Left lung (tissue), 10 donors: ENCODE data around the gene UBE2D2. TPM values are rescaled to one million over a fixed set of nuclear protein-coding genes. Genes with fewer than 3 reads are reported as not detected.
"Not testable (repeated sequence)": the region's sequence is repeated elsewhere in the genome, so short reads cannot be mapped to it uniquely, and the experiment has no call there.

Experiments
- ATAC-seq: fragments of 200-7000 bp; cut with Tn5 transposase; one replicate; pipeline ENCODE4 v1.9.1; 2020; ENCODE audit warnings: moderate library complexity
- DNase-seq, 4 donors: peaks; one replicate each; pipeline ENCODE4 v3.0.0-alpha.2; 2013 to 2020
- H3K27ac ChIP-seq, 2 donors: fragments of 200-600 bp; sonication (generic) in 1 of 2; one replicate each; pipeline versions ENCODE4 v1.5.0 to v1.8.0; 2020 to 2021
- H3K27me3 ChIP-seq, 2 donors: fragments of 200-600 bp; sonication (generic) in 1 of 2; one replicate each; pipeline versions ENCODE4 v1.5.0 to v1.8.0; 2020 to 2021
- H3K36me3 ChIP-seq, 2 donors: fragments of 200-600 bp; sonication (generic) in 1 of 2; one replicate each; pipeline versions ENCODE4 v1.5.0 to v1.8.0; 2020 to 2021
- H3K4me1 ChIP-seq, 2 donors: fragments of 200-600 bp; one replicate each; pipeline ENCODE4 v1.8.0; 2021
- H3K4me3 ChIP-seq, 2 donors: fragments of 200-600 bp; sonication (generic) in 1 of 2; one replicate each; pipeline versions ENCODE4 v1.5.0 to v1.8.0; 2020 to 2021; ENCODE audit warnings: mild to moderate bottlenecking in 1 of 2
- H3K9me3 ChIP-seq, 2 donors: fragments of 200-600 bp; sonication (generic) in 1 of 2; one replicate each; pipeline versions ENCODE4 v1.5.0 to v1.8.0; 2020 to 2021
- intact Hi-C, 2 donors: fragments of 100-400 bp; cut with DNase I; formaldehyde crosslinking; loops; one replicate each; pipeline versions ENCODE4 v1.11.2 to v1.14.2; 2022
- polyA plus RNA-seq, 6 donors: library from polyadenylated mRNA; unstranded; fragments of 120-200 nt; gene quantifications; one replicate each; pipeline ENCODE4 v1.2.1, GENCODE V29; 2013; ENCODE audit not compliant: insufficient read length in 6 of 6
- total RNA-seq, 2 donors: library from RNA; stranded (reverse); fragmentation: NEBNext Ultra II Directional; extraction: Animal tissue kit (Norgen Biotek cat#: 25700); gene quantifications; one replicate each; pipeline ENCODE4 v1.2.1, GENCODE V29; 2021
- TF ChIP-seq, protein P1 (sequence below), 2 donors: fragments of 200-600 bp; sonication (generic) in 1 of 2; IDR thresholded peaks; one replicate each; pipeline versions ENCODE4 v1.5.0 to v1.8.0; 2021; ENCODE audit warnings: antibody characterized with exemption in 2 of 2
- donor health status: DM: no; HTN: yes; CAD: no.
- donor health status: DM: no; HTN: no; CAD: no.

UBE2D2 gene
- total and polyA plus RNA-seq, 8 donors: 122 to 160 (median 145) TPM

DNA sequence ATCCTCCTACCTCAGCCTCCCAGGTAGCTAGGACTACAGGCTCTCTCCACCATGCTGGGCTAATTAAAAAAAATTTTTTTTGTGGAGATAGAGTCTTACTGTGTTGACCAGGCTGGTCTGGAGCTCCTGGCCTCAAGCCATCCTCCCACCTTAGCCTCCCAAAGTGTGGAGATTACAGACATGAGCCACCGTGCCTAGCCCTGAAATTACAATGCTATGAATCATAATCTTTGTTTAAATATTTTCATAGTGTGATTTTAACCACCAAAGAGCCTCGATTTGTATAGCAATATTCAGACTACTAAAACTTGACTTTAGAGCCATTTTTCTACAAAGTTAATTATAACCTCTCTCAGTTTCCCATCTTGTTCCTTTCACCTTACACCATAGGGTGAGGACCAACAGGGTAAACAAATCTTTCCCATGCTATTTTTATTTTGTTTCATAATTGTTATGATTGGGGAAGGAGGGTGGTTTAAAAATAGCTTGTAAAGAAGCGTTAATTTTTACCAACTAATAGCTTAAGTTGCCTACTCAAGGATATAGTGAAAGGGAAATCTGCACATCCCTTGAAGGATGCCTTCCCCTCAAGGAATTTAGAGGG is 32.7 kb downstream of the UBE2D2 start:
- Histone ChIP-seq H3K4me1 (peaks cover 7 to 40% of the 10 kb centered on the region in 2 donors), H3K4me3 (no peak overlapping the region), H3K36me3 (no peaks in the 10 kb centered on the region), H3K9me3 (no peaks in the 10 kb centered on the region), H3K27me3 (no peaks in the 10 kb centered on the region), H3K27ac (no peak overlapping the region)
- TF ChIP-seq, protein P1, sequence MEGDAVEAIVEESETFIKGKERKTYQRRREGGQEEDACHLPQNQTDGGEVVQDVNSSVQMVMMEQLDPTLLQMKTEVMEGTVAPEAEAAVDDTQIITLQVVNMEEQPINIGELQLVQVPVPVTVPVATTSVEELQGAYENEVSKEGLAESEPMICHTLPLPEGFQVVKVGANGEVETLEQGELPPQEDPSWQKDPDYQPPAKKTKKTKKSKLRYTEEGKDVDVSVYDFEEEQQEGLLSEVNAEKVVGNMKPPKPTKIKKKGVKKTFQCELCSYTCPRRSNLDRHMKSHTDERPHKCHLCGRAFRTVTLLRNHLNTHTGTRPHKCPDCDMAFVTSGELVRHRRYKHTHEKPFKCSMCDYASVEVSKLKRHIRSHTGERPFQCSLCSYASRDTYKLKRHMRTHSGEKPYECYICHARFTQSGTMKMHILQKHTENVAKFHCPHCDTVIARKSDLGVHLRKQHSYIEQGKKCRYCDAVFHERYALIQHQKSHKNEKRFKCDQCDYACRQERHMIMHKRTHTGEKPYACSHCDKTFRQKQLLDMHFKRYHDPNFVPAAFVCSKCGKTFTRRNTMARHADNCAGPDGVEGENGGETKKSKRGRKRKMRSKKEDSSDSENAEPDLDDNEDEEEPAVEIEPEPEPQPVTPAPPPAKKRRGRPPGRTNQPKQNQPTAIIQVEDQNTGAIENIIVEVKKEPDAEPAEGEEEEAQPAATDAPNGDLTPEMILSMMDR (IDR thresholded peaks at IDR 0.05): no peak
- peak; percentile 57 for ATAC-seq
- intact Hi-C loops: no loop called here
- DNase-seq: no peak

GRCh38 chr5:139597134-139597533 is 36.0 kb downstream of the UBE2D2 start:
- no peak overlapping the region for H3K27ac ChIP-seq
- DNase-seq (no peak), ATAC-seq (no peak)
- peaks cover 7 to 24% of the 10 kb centered on the region in 2 donors for H3K4me1 ChIP-seq
- no peaks in the 10 kb centered on the region for H3K27me3 ChIP-seq
- intact Hi-C loops: no loop called here
- no peak overlapping the region for H3K4me3 ChIP-seq
- H3K9me3 ChIP-seq: no peaks in the 10 kb centered on the region
- TF ChIP-seq, protein P1 (IDR thresholded peaks at IDR 0.05): no peak
- peaks cover 0 to 21% of the 10 kb centered on the region in 2 donors for H3K36me3 ChIP-seq

- H3K4me1 ChIP-seq: peaks cover 5 to 21% of the 10 kb centered on the region in 2 donors
- H3K27ac ChIP-seq, DNase-seq, ATAC-seq, H3K4me3 ChIP-seq, H3K9me3 ChIP-seq, intact Hi-C loops, H3K27me3 ChIP-seq: not testable (repeated sequence)
- peaks cover 0 to 35% of the 10 kb centered on the region in 2 donors for H3K36me3 ChIP-seq
These were observed 37.4 kb downstream of the UBE2D2 start for GRCh38 chr5:139598601-139598965.

- Histone ChIP-seq H3K4me1 (peaks cover 0 to 8% of the 10 kb centered on the region in 2 donors), H3K27me3 (no peaks in the 10 kb centered on the region), H3K4me3 (no peak overlapping the region), H3K36me3 (peaks cover 0 to 54% of the 10 kb centered on the region in 2 donors), H3K9me3 (no peaks in the 10 kb centered on the region), H3K27ac (no peak overlapping the region)
- TF ChIP-seq, protein P1 (IDR thresholded peaks at IDR 0.05): no peak
- intact Hi-C loops: no loop called here
- ATAC-seq (no peak), DNase-seq (no peak)
These were observed 39.3 kb downstream of the UBE2D2 start for GRCh38 chr5:139600336-139600949.

GRCh38 chr5:139601429-139601828 is 40.3 kb downstream of the UBE2D2 start:
- H3K36me3 ChIP-seq: peaks cover 0 to 64% of the 10 kb centered on the region in 2 donors
- no peak overlapping the region for H3K4me3 ChIP-seq
- intact Hi-C loops: no loop called here
- ATAC-seq: no peak
- no peak for DNase-seq
- H3K27ac ChIP-seq: no peak overlapping the region
- H3K27me3 ChIP-seq: no peaks in the 10 kb centered on the region
- peaks cover 0 to 8% of the 10 kb centered on the region in 2 donors for H3K4me1 ChIP-seq
- H3K9me3 ChIP-seq: no peaks in the 10 kb centered on the region
- TF ChIP-seq, protein P1 (IDR thresholded peaks at IDR 0.05): no peak

DNA sequence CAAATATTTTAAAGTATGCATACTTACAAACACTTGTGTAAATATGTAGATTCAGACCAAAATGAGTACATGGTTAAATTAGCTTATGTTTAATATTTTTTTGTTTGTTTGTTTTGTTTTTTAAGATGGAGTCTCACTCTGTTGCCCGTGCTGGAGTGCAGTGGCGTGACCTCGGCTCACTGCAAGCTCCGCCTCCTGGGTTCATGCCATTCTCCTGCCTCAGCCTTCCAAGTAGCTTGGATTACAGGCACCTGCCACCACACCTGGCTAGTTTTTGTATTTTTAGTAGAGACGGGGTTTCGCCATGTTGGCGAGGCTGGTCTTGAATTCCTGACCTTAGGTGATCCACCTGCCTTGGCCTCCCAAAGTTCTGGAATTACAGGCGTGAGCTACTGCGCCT is 40.8 kb downstream of the UBE2D2 start:
- H3K36me3 ChIP-seq: peaks cover 0 to 64% of the 10 kb centered on the region in 2 donors
- H3K9me3 ChIP-seq, intact Hi-C loops, H3K27ac ChIP-seq, H3K4me1 ChIP-seq, H3K27me3 ChIP-seq, DNase-seq, H3K4me3 ChIP-seq, ATAC-seq: not testable (repeated sequence)
